GM19324 (cell line): Measurements from ENCODE around the gene PITPNM2.
"Not testable (repeated sequence)": the region's sequence is repeated elsewhere in the genome, so short reads cannot be mapped to it uniquely, and the experiment has no call there.

Experiments
- ATAC-seq: cut with Tn5 transposase; IDR thresholded peaks from one replicate; pipeline ENCODE4 v1.9.1; 2021; ENCODE audit warnings: mild to moderate bottlenecking, moderate library complexity; ENCODE audit not compliant: unreplicated experiment, low FRiP score

PITPNM2 gene

DNA sequence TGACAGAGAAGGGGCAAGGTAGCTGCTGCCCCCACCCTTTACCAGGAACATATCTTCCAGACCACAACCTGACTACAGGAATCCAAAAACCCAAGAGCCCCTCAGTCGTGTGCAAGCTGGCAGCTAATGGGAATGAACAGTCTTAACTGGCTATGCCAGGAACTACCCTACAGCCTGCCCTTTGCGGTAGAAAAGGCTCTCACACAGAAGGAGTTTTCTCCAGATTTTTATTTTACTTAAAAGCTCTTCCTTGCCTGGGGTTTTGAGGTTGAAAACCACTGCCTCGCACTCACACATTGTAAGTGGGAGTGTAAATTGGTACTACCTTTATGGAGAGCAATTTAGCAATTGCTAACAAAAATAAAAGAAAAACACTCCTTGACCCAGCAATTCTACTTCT, 28.3 kb downstream of the PITPNM2 start:
- no peak for ATAC-seq

GRCh38 chr12:123121670-123122069, 29.2 kb downstream of the PITPNM2 start:
- ATAC-seq = no peak

- ATAC-seq = no peak
Measured at GRCh38 chr12:123120452-123121166, 30.3 kb downstream of the PITPNM2 start.

DNA sequence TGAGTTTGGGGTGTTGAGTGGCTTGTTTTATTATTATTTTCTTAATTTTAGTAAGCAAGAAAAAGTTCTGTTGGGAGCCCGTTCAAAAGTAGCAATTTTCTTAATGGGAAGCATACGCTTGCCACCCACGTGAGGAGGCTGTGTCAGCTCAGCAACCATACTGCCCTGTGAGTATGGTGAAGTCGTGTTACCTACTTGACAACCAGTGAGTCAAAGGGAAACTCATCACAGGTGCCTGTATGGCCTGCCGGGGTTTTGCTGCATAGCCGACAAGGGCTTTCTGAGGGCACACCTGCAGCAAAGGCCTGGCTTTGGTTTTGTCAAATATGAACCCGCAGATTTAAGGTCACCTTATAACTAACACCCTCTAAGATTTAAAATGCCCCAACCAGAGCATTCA, 31.1 kb downstream of the PITPNM2 start:
- peak; percentile 65 for ATAC-seq

DNA sequence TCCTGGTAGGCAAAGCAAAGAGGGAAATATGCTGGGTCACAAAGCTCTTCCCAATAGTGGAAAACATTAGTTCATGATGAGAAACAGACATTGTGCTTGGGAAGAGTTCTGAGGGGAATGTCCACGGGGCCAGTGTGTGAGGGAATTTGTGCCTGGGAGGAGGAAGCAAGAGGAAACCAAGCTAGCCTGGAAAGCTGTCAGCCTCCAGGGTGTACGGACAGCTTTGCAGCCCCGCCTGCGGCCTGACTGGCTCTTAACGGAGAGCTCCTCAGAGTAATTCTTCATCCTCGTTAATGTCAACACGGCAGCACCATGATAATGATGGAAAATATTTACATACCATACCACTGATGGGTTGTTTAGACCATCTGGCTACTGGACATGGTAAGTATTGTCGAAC, 32.4 kb downstream of the PITPNM2 start:
- ATAC-seq = no peak

DNA sequence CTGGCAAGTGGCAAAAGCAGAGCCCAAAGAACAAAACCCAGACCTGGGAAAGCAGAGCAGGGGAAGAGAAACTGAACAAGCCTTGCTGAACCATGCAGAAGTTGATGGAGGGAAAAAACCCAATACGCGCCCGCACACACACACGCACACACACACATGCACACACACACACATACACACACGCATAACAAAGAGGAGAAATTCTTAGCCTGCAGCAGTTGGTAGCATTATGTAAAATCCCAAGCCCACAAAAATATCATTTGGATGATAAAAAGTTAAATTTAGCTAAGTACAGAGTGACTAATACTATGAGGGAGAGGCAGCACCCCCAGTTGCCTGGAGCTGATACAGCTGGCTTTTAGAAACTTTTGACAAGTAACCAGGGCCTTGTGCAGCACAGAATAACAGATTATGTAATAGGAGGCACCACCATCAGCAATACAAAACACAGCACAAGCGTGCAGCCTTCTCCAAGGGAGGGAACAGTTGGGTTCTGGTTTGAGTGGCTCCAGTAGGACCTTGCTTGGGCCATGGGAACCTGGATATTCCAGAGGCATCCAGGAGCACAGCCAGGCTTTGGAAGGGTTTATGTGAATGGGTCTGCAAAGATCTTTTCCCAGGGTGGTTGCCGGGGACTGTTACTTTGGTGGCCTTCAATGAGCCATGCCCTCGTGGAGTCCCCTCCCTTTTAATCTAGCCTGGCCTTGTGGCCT, 35.3 kb downstream of the PITPNM2 start:
- ATAC-seq = no peak

DNA sequence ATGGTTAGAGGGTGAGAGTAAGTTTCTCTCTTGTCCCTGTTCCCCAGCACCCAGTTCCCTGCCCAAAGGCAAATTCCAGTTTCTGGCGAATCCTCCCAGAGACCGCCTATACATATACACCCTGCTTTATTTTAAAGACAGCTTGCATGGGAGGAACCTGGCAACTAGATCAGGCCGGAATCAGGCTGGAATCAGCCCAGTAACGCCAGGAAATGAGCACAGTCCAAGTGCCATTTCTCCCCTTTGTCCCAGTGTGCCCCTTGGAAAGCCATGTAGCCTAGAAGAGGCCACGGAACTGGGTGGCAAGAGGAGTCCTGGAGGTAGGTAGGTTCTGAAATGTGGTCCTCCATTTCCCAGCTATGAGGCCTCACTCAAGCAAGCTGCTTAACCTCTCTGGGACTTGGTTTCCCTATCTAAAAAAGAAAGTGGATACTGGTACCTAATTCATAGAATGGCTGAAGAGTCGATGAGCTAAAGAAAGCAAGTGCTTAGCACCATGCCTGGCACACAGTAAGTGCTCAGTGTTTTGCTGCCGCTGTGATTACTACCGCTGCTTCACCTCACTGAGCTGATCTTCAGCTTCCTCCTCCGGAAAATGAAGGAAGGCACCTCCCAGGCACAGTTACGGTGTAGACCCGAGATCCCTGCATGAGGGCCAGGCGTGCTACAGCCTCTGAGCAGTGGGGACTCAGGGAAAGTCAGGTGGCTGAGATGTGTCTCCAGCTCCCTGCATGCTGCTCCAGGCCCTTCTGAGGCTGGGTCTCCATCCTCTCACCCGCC, 36.4 kb downstream of the PITPNM2 start:
- ATAC-seq = no peak

GRCh38 chr12:123113026-123113425, 37.9 kb downstream of the PITPNM2 start:
- no peak for ATAC-seq

DNA sequence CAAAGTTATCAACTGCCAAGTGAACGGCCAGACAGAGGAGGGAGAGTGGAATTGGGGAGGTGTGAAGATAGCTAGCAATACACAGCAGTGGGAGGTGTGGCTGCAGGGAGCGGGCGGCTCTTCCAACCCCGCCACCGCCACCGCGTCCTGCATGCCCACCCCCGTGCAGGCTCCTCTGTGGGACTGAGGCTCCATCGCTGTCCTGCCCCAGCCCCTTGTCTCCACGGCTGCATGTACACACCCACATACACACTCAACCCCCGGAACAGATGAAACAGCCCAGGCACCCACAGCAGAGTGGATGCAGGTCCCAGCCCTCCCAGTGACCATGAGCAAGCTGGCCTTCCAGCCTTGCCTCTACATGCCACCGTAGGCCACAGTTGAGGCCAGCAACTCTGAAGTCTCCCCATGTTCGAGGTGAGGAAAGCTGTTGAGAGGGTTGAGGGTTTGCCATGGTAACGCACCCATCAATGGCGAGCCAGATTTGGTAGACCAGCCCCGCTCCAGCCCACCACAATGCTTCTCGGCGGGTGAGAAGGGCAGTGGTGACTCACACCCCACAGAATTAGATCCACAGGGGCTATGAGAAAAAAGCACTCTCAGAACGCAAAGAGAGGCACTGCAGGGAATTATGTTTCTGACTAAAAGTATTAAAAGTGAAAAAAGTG, 39.3 kb downstream of the PITPNM2 start:
- ATAC-seq = no peak

DNA sequence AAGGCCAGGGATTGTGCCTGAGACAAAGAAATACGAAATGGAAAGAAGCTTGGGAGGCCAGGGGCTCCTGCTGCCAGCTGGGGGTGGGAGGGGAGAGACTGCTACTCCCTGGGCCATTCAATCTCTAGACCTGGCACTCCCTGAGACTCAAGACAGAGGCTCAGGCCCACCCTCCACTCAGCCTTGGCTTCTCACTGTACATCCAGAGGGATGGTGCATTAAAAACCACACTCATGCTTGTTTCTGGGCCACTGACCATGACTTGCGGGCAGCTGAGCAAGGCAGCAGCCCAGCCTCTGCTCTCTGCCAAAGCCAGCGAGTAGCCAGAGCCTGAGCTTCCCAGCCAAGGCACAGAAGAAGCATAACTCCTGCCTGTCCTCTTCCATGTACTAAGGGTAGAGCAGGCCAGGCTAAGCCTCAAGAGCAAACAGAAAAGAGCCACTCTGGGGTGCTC, 41.5 kb downstream of the PITPNM2 start:
- ATAC-seq = no peak

- ATAC-seq = no peak
Measured at GRCh38 chr12:123108682-123109066, 42.2 kb downstream of the PITPNM2 start.

DNA sequence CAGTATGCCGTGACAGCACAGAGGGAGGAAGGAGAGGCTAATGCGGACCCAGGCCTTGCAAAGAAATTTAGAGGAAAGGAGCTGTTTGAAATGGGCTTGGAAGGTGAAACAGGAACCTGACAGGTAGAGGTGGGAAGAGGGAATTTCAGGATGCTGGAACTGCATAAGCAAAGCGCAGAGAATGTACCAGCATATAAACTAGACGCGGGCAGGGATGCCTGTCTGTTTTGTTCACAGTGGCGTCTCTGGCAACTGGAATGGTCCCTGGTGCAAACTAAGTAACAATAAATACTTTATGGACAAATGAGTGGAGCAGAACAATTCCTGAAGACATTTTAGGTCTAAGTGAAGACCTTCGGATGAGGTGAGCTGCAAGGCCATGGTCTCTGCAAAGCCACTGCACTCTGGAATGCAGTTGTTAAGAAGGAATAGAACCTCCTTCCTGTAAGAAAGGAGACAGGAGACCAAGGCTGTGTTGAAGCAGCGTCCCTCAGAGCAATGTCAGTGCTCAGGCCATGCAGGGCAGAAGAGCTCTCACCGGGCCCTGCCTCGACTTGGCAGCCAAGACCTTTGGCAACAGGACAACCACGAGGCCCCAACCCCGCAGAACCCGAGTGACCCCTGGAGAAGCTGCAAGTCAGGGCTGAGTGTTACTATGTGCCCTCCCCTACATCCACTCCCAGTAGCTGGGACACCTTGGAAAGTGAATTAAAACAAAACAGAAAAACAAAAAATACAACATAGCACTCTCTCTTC, 42.8 kb downstream of the PITPNM2 start:
- ATAC-seq = no peak

- ATAC-seq = no peak
Measured at GRCh38 chr12:123106640-123107359, 44.1 kb downstream of the PITPNM2 start.

GRCh38 chr12:123105211-123105826, 45.6 kb downstream of the PITPNM2 start:
- ATAC-seq = no peak

- ATAC-seq = no peak
Measured at GRCh38 chr12:123104809-123105208, 46.1 kb downstream of the PITPNM2 start.

DNA sequence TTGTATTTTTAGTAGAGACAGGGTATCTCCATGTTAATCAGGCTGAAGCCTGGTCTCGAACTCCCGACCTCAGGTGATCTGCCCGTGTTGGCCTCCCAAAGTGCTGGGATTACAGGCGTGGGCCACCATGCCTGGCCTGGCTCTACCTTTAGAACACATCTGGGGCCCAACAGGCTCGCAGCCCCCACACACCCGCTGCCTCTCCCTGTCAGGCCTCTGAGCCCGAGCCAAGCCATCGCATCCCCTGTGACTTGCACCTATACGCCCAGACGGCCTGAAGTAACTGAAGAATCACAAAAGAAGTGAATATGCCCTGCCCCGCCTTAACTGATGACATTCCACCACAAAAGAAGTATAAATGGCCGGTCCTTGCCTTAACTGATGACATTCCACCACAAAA, 46.8 kb downstream of the PITPNM2 start:
- ATAC-seq = not testable (repeated sequence)

DNA sequence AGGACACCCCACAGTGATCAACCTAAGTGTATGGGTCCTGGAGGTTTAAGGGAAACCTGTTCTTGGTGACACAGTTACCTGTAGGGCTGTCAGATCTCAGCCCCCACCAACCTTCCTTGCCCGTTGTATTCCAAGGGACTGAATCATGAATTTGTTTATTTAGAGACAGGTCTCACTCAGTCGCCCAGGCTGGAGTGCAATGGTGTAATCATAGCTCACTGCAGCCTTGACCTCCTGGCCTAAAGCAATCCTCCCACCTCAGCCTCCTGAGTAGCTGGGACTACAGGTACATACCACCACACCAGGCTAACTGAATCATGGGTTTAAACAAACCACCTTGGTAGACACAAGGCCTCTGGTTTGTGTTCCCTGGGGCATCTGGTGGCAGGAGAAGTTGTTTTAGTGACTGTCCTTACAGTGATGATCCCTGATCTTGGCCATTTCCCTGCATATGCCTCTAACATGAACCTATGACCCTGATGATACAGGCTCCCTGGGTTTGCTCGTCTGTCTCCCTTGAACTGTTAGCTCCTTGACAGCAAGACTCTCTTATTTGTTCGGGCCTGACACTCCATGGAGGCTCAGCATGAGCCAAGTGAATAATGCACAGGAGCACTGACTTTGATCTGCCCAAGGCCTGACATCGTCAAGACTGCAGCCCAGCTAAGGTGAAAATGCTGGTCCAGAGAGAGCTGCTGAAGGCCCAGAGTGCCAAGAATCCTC, 47.9 kb downstream of the PITPNM2 start:
- no peak for ATAC-seq

DNA sequence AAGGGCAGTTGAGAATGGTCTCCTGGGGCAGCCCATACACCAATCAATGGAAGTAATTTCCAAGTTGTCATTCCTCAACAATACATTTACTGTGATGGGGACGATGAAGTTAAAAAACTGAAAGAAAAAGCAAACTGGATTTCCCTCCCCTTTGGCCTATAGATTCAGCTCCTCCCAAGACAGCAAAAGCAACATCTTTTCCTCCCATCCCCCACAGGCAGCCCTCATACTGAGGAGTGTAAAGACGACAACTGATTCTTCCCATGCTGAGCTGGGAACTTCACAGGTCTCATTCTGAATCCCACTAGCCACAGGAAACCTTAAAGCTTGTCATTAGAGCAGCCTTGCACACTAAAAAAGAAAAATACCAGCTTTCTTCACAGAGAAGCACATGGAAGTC, 48.5 kb downstream of the PITPNM2 start:
- no peak for ATAC-seq
